ENCODE data around the gene ZNF462. TPM values are rescaled to one million over a fixed set of nuclear protein-coding genes. Genes with fewer than 3 reads are reported as not detected.

The ZNF462 gene
- total RNA-seq, 1 donor from 2014 or later = 8.2 TPM

- FAIRE-seq = no peak
- DNase-seq (ENCODE audit: low read depth) = no peak
- TF ChIP-seq, protein P1, sequence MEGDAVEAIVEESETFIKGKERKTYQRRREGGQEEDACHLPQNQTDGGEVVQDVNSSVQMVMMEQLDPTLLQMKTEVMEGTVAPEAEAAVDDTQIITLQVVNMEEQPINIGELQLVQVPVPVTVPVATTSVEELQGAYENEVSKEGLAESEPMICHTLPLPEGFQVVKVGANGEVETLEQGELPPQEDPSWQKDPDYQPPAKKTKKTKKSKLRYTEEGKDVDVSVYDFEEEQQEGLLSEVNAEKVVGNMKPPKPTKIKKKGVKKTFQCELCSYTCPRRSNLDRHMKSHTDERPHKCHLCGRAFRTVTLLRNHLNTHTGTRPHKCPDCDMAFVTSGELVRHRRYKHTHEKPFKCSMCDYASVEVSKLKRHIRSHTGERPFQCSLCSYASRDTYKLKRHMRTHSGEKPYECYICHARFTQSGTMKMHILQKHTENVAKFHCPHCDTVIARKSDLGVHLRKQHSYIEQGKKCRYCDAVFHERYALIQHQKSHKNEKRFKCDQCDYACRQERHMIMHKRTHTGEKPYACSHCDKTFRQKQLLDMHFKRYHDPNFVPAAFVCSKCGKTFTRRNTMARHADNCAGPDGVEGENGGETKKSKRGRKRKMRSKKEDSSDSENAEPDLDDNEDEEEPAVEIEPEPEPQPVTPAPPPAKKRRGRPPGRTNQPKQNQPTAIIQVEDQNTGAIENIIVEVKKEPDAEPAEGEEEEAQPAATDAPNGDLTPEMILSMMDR (IDR thresholded peaks at IDR 0.05; ENCODE audit: insufficient read depth, low read length, severe bottlenecking) = no peak
- Histone ChIP-seq H3K4me3 (ENCODE audit: low read depth, low read length) (no peak overlapping the region), H3K27me3 (ENCODE audit: control insufficient read depth, insufficient read depth, low read length) (no peaks in the 10 kb centered on the region), H3K36me3 (ENCODE audit: control insufficient read depth, insufficient read depth, low read length) (no peaks in the 10 kb centered on the region)
These were observed 162.5 kb downstream of the ZNF462 start for GRCh38 chr9:107025260-107026035.

- no peak for FAIRE-seq
- no peak overlapping the region for H3K4me3 ChIP-seq (ENCODE audit: low read depth, low read length)
- TF ChIP-seq, protein P1 (IDR thresholded peaks at IDR 0.05; ENCODE audit: insufficient read depth, low read length, severe bottlenecking) = no peak
These were observed 166.2 kb downstream of the ZNF462 start for GRCh38 chr9:107029146-107029545.

GRCh38 chr9:107033966-107034365 lies 171.0 kb downstream of the ZNF462 start:
- TF ChIP-seq, protein P1 (IDR thresholded peaks at IDR 0.05; ENCODE audit: insufficient read depth, low read length, severe bottlenecking) = no peak
- no peak for DNase-seq (ENCODE audit: low read depth)
- H3K36me3 ChIP-seq (ENCODE audit: control insufficient read depth, insufficient read depth, low read length) = no peaks in the 10 kb centered on the region
- peaks cover 2% of the 10 kb centered on the region for H3K27me3 ChIP-seq (ENCODE audit: control insufficient read depth, insufficient read depth, low read length)
- no peak overlapping the region for H3K4me3 ChIP-seq (ENCODE audit: low read depth, low read length)
- no peak for FAIRE-seq

More at GRCh38 chr9:107029146-107029545, 166.2 kb downstream of the ZNF462 start:
- no peak for DNase-seq (ENCODE audit: low read depth)
- H3K36me3 ChIP-seq (ENCODE audit: control insufficient read depth, insufficient read depth, low read length) = no peaks in the 10 kb centered on the region
- no peaks in the 10 kb centered on the region for H3K27me3 ChIP-seq (ENCODE audit: control insufficient read depth, insufficient read depth, low read length)

DNA sequence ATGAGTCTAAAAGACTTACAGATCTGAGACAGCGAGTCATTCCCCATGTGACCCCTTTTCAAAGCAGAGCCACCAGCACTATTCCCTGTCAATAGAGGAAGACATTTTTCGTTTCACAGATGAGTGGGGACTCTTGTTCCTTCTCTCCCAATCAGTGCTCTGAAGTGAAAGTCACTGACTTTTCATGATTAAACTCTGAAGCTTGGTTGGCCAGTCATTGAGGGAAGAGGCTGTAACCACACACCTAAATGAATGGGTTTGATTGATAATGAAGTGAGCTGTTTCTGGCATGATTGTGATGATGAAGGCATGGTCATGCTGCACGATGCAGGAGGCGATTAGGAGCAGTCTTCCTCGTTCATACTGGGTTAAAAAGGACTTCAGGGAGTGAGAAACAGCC lies 171.9 kb downstream of the ZNF462 start:
- Histone ChIP-seq H3K27me3 (ENCODE audit: control insufficient read depth, insufficient read depth, low read length) (peaks cover 2% of the 10 kb centered on the region), H3K36me3 (ENCODE audit: control insufficient read depth, insufficient read depth, low read length) (no peaks in the 10 kb centered on the region), H3K4me3 (ENCODE audit: low read depth, low read length) (no peak overlapping the region)
- TF ChIP-seq, protein P1 (IDR thresholded peaks at IDR 0.05; ENCODE audit: insufficient read depth, low read length, severe bottlenecking) = no peak
- FAIRE-seq (no peak), DNase-seq (ENCODE audit: low read depth) (no peak)

- Histone ChIP-seq H3K27me3 (ENCODE audit: control insufficient read depth, insufficient read depth, low read length) (peaks cover 2% of the 10 kb centered on the region), H3K36me3 (ENCODE audit: control insufficient read depth, insufficient read depth, low read length) (no peaks in the 10 kb centered on the region), H3K4me3 (ENCODE audit: low read depth, low read length) (no peak overlapping the region)
- FAIRE-seq (no peak), DNase-seq (ENCODE audit: low read depth) (no peak)
- TF ChIP-seq, protein P1 (IDR thresholded peaks at IDR 0.05; ENCODE audit: insufficient read depth, low read length, severe bottlenecking) = no peak
These were observed 173.4 kb downstream of the ZNF462 start for GRCh38 chr9:107036367-107036766.
